KMS-11 (cell line): Measurements from ENCODE around the gene RANBP10.

Source experiments
- H2AFZ ChIP-seq: fragments of 200-600 bp; sonication (generic); 2 replicates; pipeline ENCODE4 v1.6.1; 2016; ENCODE audit warnings: antibody characterized with exemption, mixed run types, low read depth
- H3K27ac ChIP-seq: fragments of 200-600 bp; sonication (generic); 2 replicates; pipeline ENCODE4 v1.6.1; 2016; ENCODE audit warnings: mild to moderate bottlenecking, mixed run types
- H3K27me3 ChIP-seq: fragments of 200-600 bp; sonication (generic); 2 replicates; pipeline ENCODE4 v1.6.1; 2017; ENCODE audit warnings: mild to moderate bottlenecking, low read depth, mixed run types, moderate library complexity; ENCODE audit not compliant: insufficient read depth
- H3K36me3 ChIP-seq: fragments of 200-600 bp; sonication (generic); 2 replicates; pipeline ENCODE4 v1.6.1; 2017; ENCODE audit warnings: mild to moderate bottlenecking, mixed run types; ENCODE audit not compliant: insufficient read depth
- H3K4me1 ChIP-seq: fragments of 200-600 bp; sonication (generic); 2 replicates; pipeline ENCODE4 v1.6.1; 2016; ENCODE audit warnings: mild to moderate bottlenecking, low read depth, mixed run types; ENCODE audit not compliant: poor library complexity, severe bottlenecking
- H3K4me2 ChIP-seq: fragments of 200-600 bp; sonication (generic); 2 replicates; pipeline ENCODE4 v1.7.0; 2016; ENCODE audit warnings: mild to moderate bottlenecking, mixed run types
- H3K4me3 ChIP-seq: fragments of 200-600 bp; sonication (generic); IDR thresholded peaks from 2 replicates; pipeline ENCODE4 v1.6.1; 2017; ENCODE audit warnings: low read depth, low read length, mixed read lengths; ENCODE audit not compliant: insufficient read depth
- H3K79me2 ChIP-seq: fragments of 200-600 bp; sonication (generic); 2 replicates; pipeline ENCODE4 v1.6.1; 2016; ENCODE audit warnings: low read depth, mixed run types; ENCODE audit not compliant: insufficient read depth
- H3K9ac ChIP-seq: fragments of 200-600 bp; sonication (generic); 2 replicates; pipeline ENCODE4 v1.6.1; 2016; ENCODE audit warnings: mild to moderate bottlenecking, mixed run types
- H4K20me1 ChIP-seq: fragments of 200-600 bp; sonication (generic); 2 replicates; pipeline ENCODE4 v1.6.1; 2016; ENCODE audit warnings: mild to moderate bottlenecking, mixed run types; ENCODE audit not compliant: insufficient read depth
- TF ChIP-seq, protein P1 (sequence below): fragments of 200-600 bp; sonication (generic); conservative IDR thresholded peaks from 2 replicates; pipeline ENCODE4 v1.6.1; 2017; ENCODE audit warnings: low read depth, mild to moderate bottlenecking, antibody characterized with exemption, low read length, moderate library complexity, mixed read lengths

The RANBP10 gene

DNA sequence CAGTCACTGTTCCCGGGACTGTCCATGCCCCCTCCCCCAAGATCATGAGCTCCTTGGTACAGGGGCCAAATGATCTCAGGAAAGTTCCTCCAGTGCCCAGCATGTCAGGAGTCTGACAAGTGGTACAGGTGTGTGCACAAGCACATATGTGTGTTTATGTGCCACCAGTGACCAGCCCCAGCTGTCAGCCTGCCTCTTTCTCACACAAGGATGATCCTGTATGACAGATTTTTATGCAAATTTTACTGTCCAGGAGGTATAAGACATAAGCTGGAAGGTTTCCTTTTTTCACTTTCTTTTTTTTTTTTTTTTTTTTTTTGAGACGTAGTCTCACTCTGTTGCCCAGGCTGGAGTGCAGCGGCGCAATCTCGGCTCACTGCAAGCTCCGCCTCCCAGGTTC lies 55.9 kb downstream of the RANBP10 start:
- Histone ChIP-seq H3K36me3 (no peaks in the 10 kb centered on the region), H2AFZ (no peak overlapping the region), H4K20me1 (no peaks in the 10 kb centered on the region), H3K4me3 (no peak overlapping the region), H3K4me2 (no peak overlapping the region), H3K9ac (no peak overlapping the region), H3K27ac (no peak overlapping the region), H3K4me1 (peaks cover 8% of the 10 kb centered on the region), H3K27me3 (no peaks in the 10 kb centered on the region), H3K79me2 (no peaks in the 10 kb centered on the region)
- TF ChIP-seq, protein P1, sequence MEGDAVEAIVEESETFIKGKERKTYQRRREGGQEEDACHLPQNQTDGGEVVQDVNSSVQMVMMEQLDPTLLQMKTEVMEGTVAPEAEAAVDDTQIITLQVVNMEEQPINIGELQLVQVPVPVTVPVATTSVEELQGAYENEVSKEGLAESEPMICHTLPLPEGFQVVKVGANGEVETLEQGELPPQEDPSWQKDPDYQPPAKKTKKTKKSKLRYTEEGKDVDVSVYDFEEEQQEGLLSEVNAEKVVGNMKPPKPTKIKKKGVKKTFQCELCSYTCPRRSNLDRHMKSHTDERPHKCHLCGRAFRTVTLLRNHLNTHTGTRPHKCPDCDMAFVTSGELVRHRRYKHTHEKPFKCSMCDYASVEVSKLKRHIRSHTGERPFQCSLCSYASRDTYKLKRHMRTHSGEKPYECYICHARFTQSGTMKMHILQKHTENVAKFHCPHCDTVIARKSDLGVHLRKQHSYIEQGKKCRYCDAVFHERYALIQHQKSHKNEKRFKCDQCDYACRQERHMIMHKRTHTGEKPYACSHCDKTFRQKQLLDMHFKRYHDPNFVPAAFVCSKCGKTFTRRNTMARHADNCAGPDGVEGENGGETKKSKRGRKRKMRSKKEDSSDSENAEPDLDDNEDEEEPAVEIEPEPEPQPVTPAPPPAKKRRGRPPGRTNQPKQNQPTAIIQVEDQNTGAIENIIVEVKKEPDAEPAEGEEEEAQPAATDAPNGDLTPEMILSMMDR = no peak

DNA sequence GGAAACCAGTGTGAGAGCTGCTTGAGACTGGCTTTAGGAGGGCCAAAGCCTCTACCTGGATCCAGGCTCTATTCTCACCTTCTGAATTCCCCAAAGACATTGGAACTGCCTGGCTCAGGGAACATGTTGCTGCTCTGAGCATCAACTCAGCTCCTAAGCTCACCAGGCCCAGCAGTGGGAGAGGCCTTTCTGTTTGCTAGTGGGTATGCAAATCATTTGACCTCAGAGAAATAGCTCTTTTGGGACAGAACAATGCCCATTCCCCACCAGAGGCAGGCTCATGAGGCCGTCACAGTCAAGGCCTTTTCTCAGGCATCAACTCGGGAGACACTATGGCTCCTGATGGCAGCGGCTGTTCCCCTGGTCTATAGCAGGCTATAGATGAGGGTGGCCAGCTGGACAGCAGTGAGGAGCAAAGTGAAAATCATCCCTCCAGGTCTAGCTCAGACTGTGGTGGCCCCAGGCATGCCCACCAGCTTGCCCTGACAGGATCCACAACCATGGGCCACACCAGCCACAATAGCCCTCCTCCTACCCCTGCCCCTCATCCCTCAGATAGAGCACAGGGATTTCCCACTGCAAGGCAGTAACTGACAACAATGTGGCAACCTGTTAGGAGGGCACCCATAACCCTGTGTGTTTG lies 56.8 kb downstream of the RANBP10 start:
- H3K27me3 ChIP-seq = no peaks in the 10 kb centered on the region
- H3K27ac ChIP-seq = no peak overlapping the region
- H4K20me1 ChIP-seq = no peaks in the 10 kb centered on the region

DNA sequence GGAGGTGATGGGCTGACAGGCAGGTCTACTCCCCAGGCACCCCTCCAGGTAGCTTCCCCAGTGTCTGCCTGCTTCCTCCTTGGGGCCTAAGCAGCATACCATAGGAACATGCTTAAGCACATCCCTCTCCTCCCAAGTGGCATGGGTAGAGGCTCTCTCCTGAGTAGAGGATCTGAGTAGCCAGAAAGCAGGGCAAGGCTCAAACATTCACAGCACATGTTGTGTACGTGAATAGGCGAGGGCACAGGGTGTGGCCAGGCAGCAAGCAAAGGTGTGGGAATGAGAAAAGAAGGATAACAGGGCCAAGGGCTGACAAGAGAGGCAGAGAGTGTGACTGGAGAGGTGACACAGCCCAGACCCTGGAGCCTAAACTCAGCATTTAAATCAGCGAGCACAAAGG lies 57.5 kb downstream of the RANBP10 start:
- Histone ChIP-seq H2AFZ (no peak overlapping the region), H3K27me3 (no peaks in the 10 kb centered on the region), H3K4me2 (no peak overlapping the region), H3K36me3 (no peaks in the 10 kb centered on the region), H3K79me2 (no peaks in the 10 kb centered on the region), H4K20me1 (no peaks in the 10 kb centered on the region), H3K9ac (no peak overlapping the region), H3K27ac (no peak overlapping the region), H3K4me1 (peaks cover 8% of the 10 kb centered on the region), H3K4me3 (no peak overlapping the region)
- TF ChIP-seq, protein P1 = no peak

More for the DNA sequence above, 56.8 kb downstream of the RANBP10 start:
- H2AFZ ChIP-seq = no peak overlapping the region
- H3K4me1 ChIP-seq = peaks cover 8% of the 10 kb centered on the region
- no peak overlapping the region for H3K9ac ChIP-seq
- TF ChIP-seq, protein P1 = no peak
- H3K4me3 ChIP-seq = no peak overlapping the region
- H3K36me3 ChIP-seq = no peaks in the 10 kb centered on the region
- no peak overlapping the region for H3K4me2 ChIP-seq
- no peaks in the 10 kb centered on the region for H3K79me2 ChIP-seq

DNA sequence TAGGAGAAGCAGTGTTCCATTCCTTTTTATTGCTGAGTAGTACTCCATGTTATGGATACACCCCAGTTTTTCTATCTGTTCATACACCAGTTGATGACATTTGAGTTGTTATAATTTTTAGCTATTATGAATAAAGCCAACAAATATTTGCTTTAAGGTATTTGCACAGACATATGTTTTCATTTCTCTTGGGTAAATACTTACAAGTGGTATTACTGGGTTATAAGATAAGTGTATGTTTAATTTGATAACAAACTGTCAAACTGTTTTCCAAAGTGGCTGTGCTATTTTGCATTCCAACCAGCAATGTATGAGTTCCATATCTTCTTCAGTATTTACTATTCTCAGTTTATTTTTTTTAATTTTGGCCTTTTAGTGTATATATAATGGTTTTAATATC lies 59.5 kb downstream of the RANBP10 start:
- no peaks in the 10 kb centered on the region for H3K79me2 ChIP-seq
- H3K9ac ChIP-seq = no peak overlapping the region
- no peaks in the 10 kb centered on the region for H4K20me1 ChIP-seq
- TF ChIP-seq, protein P1 = no peak
- H2AFZ ChIP-seq = no peak overlapping the region
- H3K36me3 ChIP-seq = no peaks in the 10 kb centered on the region
- H3K27ac ChIP-seq = no peak overlapping the region
- H3K4me1 ChIP-seq = peaks cover 8% of the 10 kb centered on the region
- no peak overlapping the region for H3K4me3 ChIP-seq
- no peak overlapping the region for H3K4me2 ChIP-seq
- H3K27me3 ChIP-seq = no peaks in the 10 kb centered on the region
